Left ventricle myocardium superior (tissue), 1 donor: ENCODE measurements around the gene PLEKHA1. TPM values are rescaled to one million over a fixed set of nuclear protein-coding genes. Genes with fewer than 3 reads are reported as not detected.

Experiments used
- microRNA-seq: library from miRNA; unstranded; fragments of <30 nt; microRNA quantifications from one replicate; pipeline ENCODE4 v1.2.0, GENCODE V29; 2020; ENCODE audit warnings: borderline number of aligned reads
- total RNA-seq: library from RNA; stranded (reverse); fragmentation: NEBNext Ultra II Directional; extraction: Animal tissue kit (Norgen Biotek cat#: 25700); gene quantifications from one replicate; pipeline ENCODE4 v1.2.1, GENCODE V29; 2021
- donor health status: DM: no; HTN: yes; CAD: no; lungs with severe emphysema.

Gene PLEKHA1
- total RNA-seq, 1 donor from 2014 or later, result 71.1 TPM

Small RNA genes lying within 50 kb of the gene (microRNA-seq; reads per million reads assigned to microRNA genes)
- not detected for gene MIR3941

Other genes with a start within 250 kb of the PLEKHA1 start
- not detected for gene BTBD16, start 103.4 kb upstream of the PLEKHA1 start, total RNA-seq
- gene ARMS2, start 79.9 kb downstream of the PLEKHA1 start, total RNA-seq, result not detected
- 46.6 TPM for gene HTRA1, start 86.8 kb downstream of the PLEKHA1 start, total RNA-seq
- gene DMBT1, start 186.0 kb downstream of the PLEKHA1 start, total RNA-seq, result 0.05 TPM